H1 (cell line): Measurements from ENCODE around the gene FABP7. TPM values are rescaled to one million over a fixed set of nuclear protein-coding genes. Genes with fewer than 3 reads are reported as not detected.

Experiments
- CBX8 ChIP-seq: fragments of 300-800, 300-1000 bp; sonication (generic); IDR thresholded peaks from 2 replicates; pipeline ENCODE4 v1.7.1; 2016; ENCODE audit warnings: low read depth, low read length, borderline replicate concordance
- CTCF ChIP-seq, 3 experiments: IDR thresholded peaks; 1 replicate in 2 of 3; 2 replicates in 1 of 3; pipeline versions ENCODE4 v1.5.1 to v1.6.1; 2011; ENCODE audit warnings: low read length in 3 of 3, mild to moderate bottlenecking in 3 of 3, inconsistent platforms in 2 of 3, low read depth in 1 of 3, moderate library complexity in 1 of 3; ENCODE audit not compliant: insufficient read depth in 1 of 3; ENCODE audit errors: control extremely low read depth in 1 of 3
- JUN ChIP-seq: IDR thresholded peaks from 2 replicates; pipeline ENCODE4 v1.6.1; 2011; ENCODE audit warnings: low read depth, mild to moderate bottlenecking, improper control_type of control experiment, low read length
- KDM4A ChIP-seq: IDR thresholded peaks from one replicate; pipeline ENCODE4 v1.7.1; 2012; ENCODE audit warnings: low read depth, mild to moderate bottlenecking, moderate library complexity, low read length, inconsistent platforms; ENCODE audit not compliant: severe bottlenecking
- KDM5A ChIP-seq: fragments of 200-600 bp; IDR thresholded peaks from 2 replicates; pipeline ENCODE4 v1.7.1; 2012; ENCODE audit warnings: mild to moderate bottlenecking, low read length, inconsistent platforms, mixed read lengths
- RBBP5 ChIP-seq: IDR thresholded peaks from 2 replicates; pipeline ENCODE4 v1.7.1; 2012; ENCODE audit warnings: low read depth, mild to moderate bottlenecking, inconsistent platforms, low read length, moderate library complexity, borderline replicate concordance
- SRF ChIP-seq: IDR thresholded peaks from 2 replicates; pipeline ENCODE4 v1.6.1; 2011; ENCODE audit warnings: mild to moderate bottlenecking, low read depth, low read length, moderate library complexity
- SUZ12 ChIP-seq: fragments of 200-600 bp; sonication (generic); IDR thresholded peaks from 2 replicates; pipeline ENCODE4 v1.6.1; 2012; ENCODE audit warnings: mild to moderate bottlenecking, inconsistent platforms, low read length, moderate library complexity, mixed read lengths
- polyA plus RNA-seq, 7 experiments: library from polyadenylated mRNA; depleted of rRNA in 3 of 7; stranded (reverse) in 5 of 7; unstranded in 2 of 7; fragments of >200 nt in 5 of 7; fragments of 200-250 nt in 2 of 7; gene quantifications; 1 replicate in 5 of 7; 2 replicates in 1 of 7; 4 replicates in 1 of 7; pipeline versions ENCODE4 v1.2.1 to v1.2.3, GENCODE V29; 2011 to 2013; ENCODE audit warnings: missing spikeins in 2 of 7, mixed read lengths in 2 of 7
- total RNA-seq: library from RNA; stranded (reverse); fragmentation: NEBNext Ultra II Directional; extraction: Animal tissue kit (Norgen Biotek cat#: 25700); gene quantifications from 2 replicates; pipeline ENCODE4 v1.2.1, GENCODE V29; 2021

FABP7 gene
- total and polyA plus RNA-seq, 2 of the 8 experiments (the other 6 are each of a cell fraction or from before 2014, with no cell fraction given): 10.6 to 13.1 TPM

GRCh38 chr6:122730334-122730733, 49.2 kb upstream of the FABP7 start (continued):
- no peak for TF ChIP-seq CTCF (IDR thresholded peaks at IDR 0.05; ENCODE audit: control extremely low read depth in 1 of 3, insufficient read depth in 1 of 3, low read depth in 1 of 3, low read length in 3 of 3)
- no peak for TF ChIP-seq CBX8
- TF ChIP-seq JUN: no peak
- TF ChIP-seq KDM4A: no peak
- TF ChIP-seq RBBP5: no peak
- no peak for TF ChIP-seq KDM5A
- no peak for TF ChIP-seq SRF
- TF ChIP-seq SUZ12: no peak
